ENCODE results near the gene STUM. TPM values are rescaled to one million over a fixed set of nuclear protein-coding genes. Genes with fewer than 3 reads are reported as not detected.

Gene STUM
- polyA plus RNA-seq, 2 of the 4 experiments (the other 2 are of a cell fraction), result not detected

DNA sequence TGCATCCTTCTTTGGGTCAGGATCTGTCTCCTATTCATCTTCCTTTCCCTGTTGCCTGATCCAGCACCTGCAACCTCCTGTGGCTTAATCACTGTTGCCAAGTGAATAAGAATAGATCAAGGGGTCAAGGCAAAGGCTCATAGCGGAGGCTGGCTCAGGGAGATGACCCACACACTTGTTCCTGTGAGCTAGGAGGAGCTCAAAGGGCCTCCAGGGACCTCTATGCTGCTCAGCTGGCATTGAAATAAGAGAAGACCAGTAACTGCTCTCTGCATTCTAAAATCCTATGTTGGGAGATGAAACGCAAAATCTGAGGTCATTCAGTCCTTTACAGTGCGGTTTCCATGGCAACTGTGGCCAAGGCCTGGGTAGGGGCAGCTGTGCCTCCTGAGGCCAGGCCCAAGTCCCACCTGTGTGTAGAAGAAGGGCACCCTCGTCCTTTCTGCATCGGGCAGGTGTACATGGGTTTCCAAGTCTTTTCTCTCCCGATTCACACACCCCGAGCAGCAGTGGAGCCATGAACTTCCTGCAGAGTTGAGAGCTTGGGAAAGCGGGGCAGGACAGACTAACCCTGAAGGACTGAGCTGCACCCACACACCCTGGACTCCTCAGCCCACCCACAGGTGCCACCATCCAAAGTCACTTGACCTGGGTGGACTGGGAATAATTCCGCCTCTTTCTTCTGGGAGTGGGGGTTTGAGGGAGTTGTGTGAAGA lies 27.8 kb upstream of the STUM start:
- WGBS (ENCODE audit: missing lambda C conversion rate), result 58% methylated on average over 9 of the region's 9 CpGs
- no peak for FAIRE-seq
- CTCF ChIA-PET, result interaction anchor here (1.6 kb wide), 1 partner anchor 11 kb away, joined by 3 read pairs; no protein-coding TSS in a partner anchor

DNA sequence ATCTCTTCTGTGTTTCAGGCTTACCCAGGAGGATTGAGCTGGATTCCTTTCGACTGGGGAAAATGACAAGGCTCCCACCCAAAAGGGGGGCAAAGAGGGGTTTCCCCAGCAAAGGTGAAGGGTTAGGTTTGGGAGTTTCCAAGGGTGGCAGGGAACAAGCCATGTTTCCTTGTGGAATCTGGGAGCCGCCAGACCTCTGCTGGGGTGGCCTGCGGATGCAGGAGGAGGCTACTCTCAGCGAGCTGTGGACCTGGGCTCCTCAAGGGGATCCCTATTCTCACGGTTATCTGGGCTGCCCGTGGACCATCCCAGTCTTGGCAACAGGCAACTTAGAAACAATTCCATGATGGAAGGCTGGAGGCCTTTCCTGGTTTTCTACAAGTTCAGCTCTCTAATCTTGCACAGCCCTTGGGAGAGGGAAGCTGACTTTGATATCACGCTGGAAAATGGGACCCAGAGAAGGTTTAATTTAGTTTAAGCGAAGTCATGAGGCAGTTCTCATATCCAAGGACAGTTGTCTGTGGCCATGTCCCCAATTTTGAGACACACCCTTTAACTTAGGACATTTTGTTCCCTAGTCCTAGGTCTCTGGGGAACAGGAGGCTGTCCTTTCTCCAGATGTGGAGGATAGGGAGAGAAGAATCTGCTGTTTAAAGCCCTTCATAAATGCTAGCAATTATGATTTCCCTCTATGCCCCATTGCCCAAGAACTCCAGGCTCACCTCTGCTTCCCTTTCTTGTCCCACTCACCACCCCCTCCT lies 24.7 kb upstream of the STUM start:
- ChIA-PET CTCF (interaction anchor here (1.5 to 1.7 kb wide), 2 partner anchors 13 to 23 kb away, joined by 5 to 6 read pairs; no protein-coding TSS in a partner anchor), POLR2A (no interaction called here)
- no peak for ATAC-seq
- DNase-seq (ENCODE audit: low read depth in 1 of 2, low spot score in 1 of 2), result no peak
- no peak overlapping the region for H3K4me2 ChIP-seq
- no peak overlapping the region for H3K27ac ChIP-seq
- TF ChIP-seq ZFP36 (IDR thresholded peaks at IDR 0.05; ENCODE audit: borderline replicate concordance, partially characterized antibody) (no peak), NR3C1 (IDR thresholded peaks at IDR 0.05) (no peak), CHD2 (IDR thresholded peaks at IDR 0.05; ENCODE audit: low read length, partially characterized antibody) (no peak), FOSL2 (IDR thresholded peaks at IDR 0.05) (no peak), FOSL2 (CRISPR knock-in tag; IDR thresholded peaks at IDR 0.05) (no peak), POLR2A (IDR thresholded peaks at IDR 0.05; ENCODE audit: low read length) (no peak), FOSB (CRISPR knock-in tag; IDR thresholded peaks at IDR 0.05) (no peak), CHD4 (IDR thresholded peaks at IDR 0.05; ENCODE audit: borderline replicate concordance) (no peak)
- 20% methylated on average over 8 of the region's 8 CpGs for WGBS (ENCODE audit: missing lambda C conversion rate)
- H3K9me3 ChIP-seq, result no peaks in the 10 kb centered on the region
- no peak for FAIRE-seq
- no peak overlapping the region for H3K4me3 ChIP-seq
- H3K4me1 ChIP-seq, result no peaks in the 10 kb centered on the region

More for the DNA sequence above, 27.8 kb upstream of the STUM start:
- no peaks in the 10 kb centered on the region for H3K4me1 ChIP-seq
- POLR2A ChIA-PET, result no interaction called here
- H3K4me2 ChIP-seq, result no peak overlapping the region
- no peak overlapping the region for H3K4me3 ChIP-seq
- DNase-seq (ENCODE audit: low read depth in 1 of 2, low spot score in 1 of 2) (no peak), ATAC-seq (no peak; a peak in 1 of 6 replicates)
- no peak overlapping the region for H3K27ac ChIP-seq
- no peaks in the 10 kb centered on the region for H3K9me3 ChIP-seq
- TF ChIP-seq RNF2 (IDR thresholded peaks at IDR 0.05; ENCODE audit: borderline replicate concordance, low read depth) (no peak), KDM5A (IDR thresholded peaks at IDR 0.05) (no peak), CHD2 (IDR thresholded peaks at IDR 0.05; ENCODE audit: low read length, partially characterized antibody) (no peak), HOXB13 (CRISPR knock-in tag; IDR thresholded peaks at IDR 0.05; ENCODE audit: low read depth) (no peak), RCOR1 (IDR thresholded peaks at IDR 0.05; ENCODE audit: low read depth, low read length) (no peak), HDAC2 (IDR thresholded peaks at IDR 0.05) (no peak), SREBF2 (IDR thresholded peaks at IDR 0.05) (no peak), POLR2A (IDR thresholded peaks at IDR 0.05; ENCODE audit: low read length) (no peak), CBX8 (IDR thresholded peaks at IDR 0.05) (no peak), NFE2L2 (conservative IDR thresholded peaks at IDR 0.05; ENCODE audit: low read length) (no peak), PHF8 (IDR thresholded peaks at IDR 0.05; ENCODE audit: borderline replicate concordance, low read depth) (no peak), GATA3 (IDR thresholded peaks at IDR 0.05; ENCODE audit: borderline replicate concordance) (no peak), HEYL (CRISPR knock-in tag; IDR thresholded peaks at IDR 0.05) (no peak)
- TF ChIP-seq, protein P1, sequence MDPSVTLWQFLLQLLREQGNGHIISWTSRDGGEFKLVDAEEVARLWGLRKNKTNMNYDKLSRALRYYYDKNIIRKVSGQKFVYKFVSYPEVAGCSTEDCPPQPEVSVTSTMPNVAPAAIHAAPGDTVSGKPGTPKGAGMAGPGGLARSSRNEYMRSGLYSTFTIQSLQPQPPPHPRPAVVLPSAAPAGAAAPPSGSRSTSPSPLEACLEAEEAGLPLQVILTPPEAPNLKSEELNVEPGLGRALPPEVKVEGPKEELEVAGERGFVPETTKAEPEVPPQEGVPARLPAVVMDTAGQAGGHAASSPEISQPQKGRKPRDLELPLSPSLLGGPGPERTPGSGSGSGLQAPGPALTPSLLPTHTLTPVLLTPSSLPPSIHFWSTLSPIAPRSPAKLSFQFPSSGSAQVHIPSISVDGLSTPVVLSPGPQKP (IDR thresholded peaks at IDR 0.05; ENCODE audit: low read depth, low read length), result no peak
- TF ChIP-seq, protein P2, sequence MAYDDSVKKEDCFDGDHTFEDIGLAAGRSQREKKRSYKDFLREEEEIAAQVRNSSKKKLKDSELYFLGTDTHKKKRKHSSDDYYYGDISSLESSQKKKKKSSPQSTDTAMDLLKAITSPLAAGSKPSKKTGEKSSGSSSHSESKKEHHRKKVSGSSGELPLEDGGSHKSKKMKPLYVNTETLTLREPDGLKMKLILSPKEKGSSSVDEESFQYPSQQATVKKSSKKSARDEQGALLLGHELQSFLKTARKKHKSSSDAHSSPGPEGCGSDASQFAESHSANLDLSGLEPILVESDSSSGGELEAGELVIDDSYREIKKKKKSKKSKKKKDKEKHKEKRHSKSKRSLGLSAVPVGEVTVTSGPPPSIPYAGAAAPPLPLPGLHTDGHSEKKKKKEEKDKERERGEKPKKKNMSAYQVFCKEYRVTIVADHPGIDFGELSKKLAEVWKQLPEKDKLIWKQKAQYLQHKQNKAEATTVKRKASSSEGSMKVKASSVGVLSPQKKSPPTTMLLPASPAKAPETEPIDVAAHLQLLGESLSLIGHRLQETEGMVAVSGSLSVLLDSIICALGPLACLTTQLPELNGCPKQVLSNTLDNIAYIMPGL (CRISPR knock-in tag; IDR thresholded peaks at IDR 0.05; ENCODE audit: borderline replicate concordance), result no peak
- TF ChIP-seq, protein P3, sequence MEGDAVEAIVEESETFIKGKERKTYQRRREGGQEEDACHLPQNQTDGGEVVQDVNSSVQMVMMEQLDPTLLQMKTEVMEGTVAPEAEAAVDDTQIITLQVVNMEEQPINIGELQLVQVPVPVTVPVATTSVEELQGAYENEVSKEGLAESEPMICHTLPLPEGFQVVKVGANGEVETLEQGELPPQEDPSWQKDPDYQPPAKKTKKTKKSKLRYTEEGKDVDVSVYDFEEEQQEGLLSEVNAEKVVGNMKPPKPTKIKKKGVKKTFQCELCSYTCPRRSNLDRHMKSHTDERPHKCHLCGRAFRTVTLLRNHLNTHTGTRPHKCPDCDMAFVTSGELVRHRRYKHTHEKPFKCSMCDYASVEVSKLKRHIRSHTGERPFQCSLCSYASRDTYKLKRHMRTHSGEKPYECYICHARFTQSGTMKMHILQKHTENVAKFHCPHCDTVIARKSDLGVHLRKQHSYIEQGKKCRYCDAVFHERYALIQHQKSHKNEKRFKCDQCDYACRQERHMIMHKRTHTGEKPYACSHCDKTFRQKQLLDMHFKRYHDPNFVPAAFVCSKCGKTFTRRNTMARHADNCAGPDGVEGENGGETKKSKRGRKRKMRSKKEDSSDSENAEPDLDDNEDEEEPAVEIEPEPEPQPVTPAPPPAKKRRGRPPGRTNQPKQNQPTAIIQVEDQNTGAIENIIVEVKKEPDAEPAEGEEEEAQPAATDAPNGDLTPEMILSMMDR (IDR thresholded peaks at IDR 0.05), result no peak
- TF ChIP-seq, protein P4, sequence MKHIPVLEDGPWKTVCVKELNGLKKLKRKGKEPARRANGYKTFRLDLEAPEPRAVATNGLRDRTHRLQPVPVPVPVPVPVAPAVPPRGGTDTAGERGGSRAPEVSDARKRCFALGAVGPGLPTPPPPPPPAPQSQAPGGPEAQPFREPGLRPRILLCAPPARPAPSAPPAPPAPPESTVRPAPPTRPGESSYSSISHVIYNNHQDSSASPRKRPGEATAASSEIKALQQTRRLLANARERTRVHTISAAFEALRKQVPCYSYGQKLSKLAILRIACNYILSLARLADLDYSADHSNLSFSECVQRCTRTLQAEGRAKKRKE (CRISPR knock-in tag; IDR thresholded peaks at IDR 0.05; ENCODE audit: low read depth), result no peak
- TF ChIP-seq, protein P5, sequence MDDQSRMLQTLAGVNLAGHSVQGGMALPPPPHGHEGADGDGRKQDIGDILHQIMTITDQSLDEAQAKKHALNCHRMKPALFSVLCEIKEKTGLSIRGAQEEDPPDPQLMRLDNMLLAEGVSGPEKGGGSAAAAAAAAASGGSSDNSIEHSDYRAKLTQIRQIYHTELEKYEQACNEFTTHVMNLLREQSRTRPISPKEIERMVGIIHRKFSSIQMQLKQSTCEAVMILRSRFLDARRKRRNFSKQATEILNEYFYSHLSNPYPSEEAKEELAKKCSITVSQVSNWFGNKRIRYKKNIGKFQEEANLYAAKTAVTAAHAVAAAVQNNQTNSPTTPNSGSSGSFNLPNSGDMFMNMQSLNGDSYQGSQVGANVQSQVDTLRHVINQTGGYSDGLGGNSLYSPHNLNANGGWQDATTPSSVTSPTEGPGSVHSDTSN (IDR thresholded peaks at IDR 0.05), result no peak

All from A549 (cell line).